Measurements from ENCODE around the gene CACNB4.

DNA sequence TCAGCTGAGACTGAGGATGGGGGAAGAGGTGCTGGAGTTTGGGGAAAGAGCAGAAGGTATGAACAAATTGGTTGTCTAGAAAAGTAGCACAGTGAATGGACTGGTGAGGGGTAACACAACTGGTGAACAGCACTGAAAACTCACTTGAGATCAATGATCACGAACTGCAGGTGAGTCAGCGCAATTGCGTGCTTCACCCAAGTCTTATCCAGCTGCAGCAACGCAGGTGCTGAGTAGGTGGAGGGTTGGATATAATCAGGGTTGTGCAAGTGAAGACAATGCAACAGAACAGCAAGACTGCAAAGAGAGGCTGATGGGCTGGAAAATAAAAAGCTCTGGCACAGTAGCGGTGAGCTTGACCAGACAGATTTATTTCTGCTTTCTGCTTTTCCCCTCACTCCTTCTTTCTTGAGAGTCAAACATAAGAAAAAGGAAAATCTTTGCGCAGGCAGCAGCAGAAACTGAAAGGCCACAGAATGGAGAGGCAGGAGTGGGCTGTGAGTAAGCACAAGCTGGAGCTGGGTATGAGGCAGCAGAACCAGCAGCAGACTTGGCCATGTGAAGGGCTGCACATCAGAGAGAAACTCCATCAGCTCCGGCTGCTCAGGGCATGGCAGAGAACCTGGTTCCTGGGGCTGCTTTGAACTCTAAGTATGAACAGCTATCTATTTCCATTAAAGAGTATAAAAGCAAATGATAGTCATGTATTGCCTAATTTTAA lies 171.2 kb downstream of the CACNB4 start:
- TF ChIP-seq FOXP2 (optimal IDR thresholded peaks at IDR 0.05; ENCODE audit: borderline replicate concordance, extremely low read depth, extremely low read length, insufficient read depth) (no peak), TAF1 (IDR thresholded peaks at IDR 0.05; ENCODE audit: borderline replicate concordance, insufficient read depth, low read length) (no peak), POLR2AphosphoS5 (IDR thresholded peaks at IDR 0.05; ENCODE audit: low read depth, low read length) (no peak), SIN3A (IDR thresholded peaks at IDR 0.05; ENCODE audit: borderline replicate concordance, insufficient read depth, low read length) (no peak)
- TF ChIP-seq, protein P1, sequence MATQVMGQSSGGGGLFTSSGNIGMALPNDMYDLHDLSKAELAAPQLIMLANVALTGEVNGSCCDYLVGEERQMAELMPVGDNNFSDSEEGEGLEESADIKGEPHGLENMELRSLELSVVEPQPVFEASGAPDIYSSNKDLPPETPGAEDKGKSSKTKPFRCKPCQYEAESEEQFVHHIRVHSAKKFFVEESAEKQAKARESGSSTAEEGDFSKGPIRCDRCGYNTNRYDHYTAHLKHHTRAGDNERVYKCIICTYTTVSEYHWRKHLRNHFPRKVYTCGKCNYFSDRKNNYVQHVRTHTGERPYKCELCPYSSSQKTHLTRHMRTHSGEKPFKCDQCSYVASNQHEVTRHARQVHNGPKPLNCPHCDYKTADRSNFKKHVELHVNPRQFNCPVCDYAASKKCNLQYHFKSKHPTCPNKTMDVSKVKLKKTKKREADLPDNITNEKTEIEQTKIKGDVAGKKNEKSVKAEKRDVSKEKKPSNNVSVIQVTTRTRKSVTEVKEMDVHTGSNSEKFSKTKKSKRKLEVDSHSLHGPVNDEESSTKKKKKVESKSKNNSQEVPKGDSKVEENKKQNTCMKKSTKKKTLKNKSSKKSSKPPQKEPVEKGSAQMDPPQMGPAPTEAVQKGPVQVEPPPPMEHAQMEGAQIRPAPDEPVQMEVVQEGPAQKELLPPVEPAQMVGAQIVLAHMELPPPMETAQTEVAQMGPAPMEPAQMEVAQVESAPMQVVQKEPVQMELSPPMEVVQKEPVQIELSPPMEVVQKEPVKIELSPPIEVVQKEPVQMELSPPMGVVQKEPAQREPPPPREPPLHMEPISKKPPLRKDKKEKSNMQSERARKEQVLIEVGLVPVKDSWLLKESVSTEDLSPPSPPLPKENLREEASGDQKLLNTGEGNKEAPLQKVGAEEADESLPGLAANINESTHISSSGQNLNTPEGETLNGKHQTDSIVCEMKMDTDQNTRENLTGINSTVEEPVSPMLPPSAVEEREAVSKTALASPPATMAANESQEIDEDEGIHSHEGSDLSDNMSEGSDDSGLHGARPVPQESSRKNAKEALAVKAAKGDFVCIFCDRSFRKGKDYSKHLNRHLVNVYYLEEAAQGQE (IDR thresholded peaks at IDR 0.05; ENCODE audit: insufficient read depth in 1 of 2, low read depth in 2 of 2, low read length in 2 of 2), result no peak

Measured in PFSK-1 (cell line).